Mesendoderm (in vitro differentiated cells): ENCODE measurements around the gene CERKL.

ENCODE experiments used
- DNase-seq: peaks from one replicate; pipeline ENCODE4 v3.0.0; 2013
- H2AK5ac ChIP-seq: 2 replicates; pipeline ENCODE4 v1.6.1; 2013; ENCODE audit warnings: low read length, inconsistent platforms
- H2BK120ac ChIP-seq: 2 replicates; pipeline ENCODE4 v1.6.1; 2013; ENCODE audit warnings: low read depth, mild to moderate bottlenecking, low read length, moderate library complexity, mixed read lengths
- H2BK15ac ChIP-seq: replicated peaks from 2 replicates; pipeline ENCODE4 v1.6.1; 2013; ENCODE audit warnings: low read depth, mild to moderate bottlenecking, moderate library complexity
- H2BK5ac ChIP-seq: 2 replicates; pipeline ENCODE4 v1.6.1; 2013; ENCODE audit warnings: low read length, inconsistent platforms
- H3K18ac ChIP-seq: 2 replicates; pipeline ENCODE4 v1.6.1; 2013; ENCODE audit warnings: mild to moderate bottlenecking, low read length, mixed read lengths
- H3K23ac ChIP-seq: one replicate; pipeline ENCODE4 v1.6.1; 2013; ENCODE audit warnings: low read length
- H3K27ac ChIP-seq: 2 replicates; pipeline ENCODE4 v1.5.1; 2013; ENCODE audit warnings: low read depth, mild to moderate bottlenecking, inconsistent platforms, low read length, moderate library complexity
- H3K27me3 ChIP-seq: 2 replicates; pipeline ENCODE4 v1.6.1; 2013; ENCODE audit warnings: low read length, control low read depth, mild to moderate bottlenecking, inconsistent platforms; ENCODE audit not compliant: insufficient read depth, poor library complexity
- H3K36me3 ChIP-seq: 2 replicates; pipeline ENCODE4 v1.6.1; 2013; ENCODE audit warnings: low read length, inconsistent platforms; ENCODE audit not compliant: control insufficient read depth, insufficient read depth
- H3K4ac ChIP-seq: one replicate; pipeline ENCODE4 v1.6.1; 2013; ENCODE audit warnings: low read depth, mild to moderate bottlenecking, low read length, moderate library complexity
- H3K4me1 ChIP-seq: 2 replicates; pipeline ENCODE4 v1.6.1; 2013; ENCODE audit warnings: low read depth, low read length, inconsistent platforms; ENCODE audit not compliant: control insufficient read depth
- H3K4me2 ChIP-seq: 2 replicates; pipeline ENCODE4 v1.6.1; 2013; ENCODE audit warnings: low read length
- H3K4me3 ChIP-seq: 2 replicates; pipeline ENCODE4 v1.5.1; 2013; ENCODE audit warnings: mild to moderate bottlenecking, low read length
- H3K56ac ChIP-seq: one replicate; pipeline ENCODE4 v1.6.1; 2013; ENCODE audit warnings: low read length
- H3K79me1 ChIP-seq: 2 replicates; pipeline ENCODE4 v1.6.1; 2013; ENCODE audit warnings: low read length, inconsistent platforms
- H3K79me2 ChIP-seq: 2 replicates; pipeline ENCODE4 v1.6.1; 2013; ENCODE audit warnings: mild to moderate bottlenecking, low read length; ENCODE audit not compliant: control insufficient read depth, insufficient read depth
- H3K9ac ChIP-seq: 2 replicates; pipeline ENCODE4 v1.6.1; 2013; ENCODE audit warnings: low read length, inconsistent platforms
- H4K5ac ChIP-seq: one replicate; pipeline ENCODE4 v1.6.1; 2013; ENCODE audit warnings: low read length
- H4K8ac ChIP-seq: one replicate; pipeline ENCODE4 v1.6.1; 2013; ENCODE audit warnings: low read depth, mild to moderate bottlenecking, control low read depth, low read length, moderate library complexity
- WGBS: extraction: QIAGEN DNeasy Blood & Tissue Kit; methylation state at CpG from one replicate; pipeline ENCODE4 v1.1.7; 2013; ENCODE audit warnings: low lambda C conversion rate, missing lambda C conversion rate; ENCODE audit not compliant: insufficient coverage; ENCODE audit errors: extremely low coverage; 5-methylcytosine and 5-hydroxymethylcytosine counted together

Gene CERKL

GRCh38 chr2:181619516-181619915 is 37.4 kb downstream of the CERKL start:
- Histone ChIP-seq H4K8ac (no peak overlapping the region), H3K79me2 (no peaks in the 10 kb centered on the region), H4K5ac (no peak overlapping the region), H2BK5ac (no peak overlapping the region), H3K4ac (no peak overlapping the region), H3K36me3 (no peaks in the 10 kb centered on the region), H3K18ac (no peak overlapping the region), H3K56ac (no peak overlapping the region), H3K9ac (no peak overlapping the region), H3K23ac (no peak overlapping the region), H3K27ac (no peak overlapping the region), H3K4me3 (no peak overlapping the region), H2BK15ac (no peak overlapping the region), H3K4me1 (no peaks in the 10 kb centered on the region), H3K79me1 (no peaks in the 10 kb centered on the region), H2AK5ac (no peak overlapping the region), H2BK120ac (no peak overlapping the region), H3K4me2 (no peak overlapping the region), H3K27me3 (no peaks in the 10 kb centered on the region)
- no CpG with 5 or more reads among the region's 2 CpGs for WGBS
- no peak for DNase-seq

GRCh38 chr2:181616715-181617114 is 40.2 kb downstream of the CERKL start:
- Histone ChIP-seq H3K4me3 (no peak overlapping the region), H2BK120ac (no peak overlapping the region), H3K23ac (no peak overlapping the region), H2BK15ac (no peak overlapping the region), H3K79me2 (no peaks in the 10 kb centered on the region), H2BK5ac (no peak overlapping the region), H3K56ac (no peak overlapping the region), H4K8ac (no peak overlapping the region), H3K18ac (no peak overlapping the region), H3K9ac (no peak overlapping the region), H3K4me1 (no peaks in the 10 kb centered on the region), H4K5ac (no peak overlapping the region), H3K27ac (no peak overlapping the region), H3K36me3 (no peaks in the 10 kb centered on the region), H3K4me2 (no peak overlapping the region), H3K27me3 (no peaks in the 10 kb centered on the region), H3K79me1 (no peaks in the 10 kb centered on the region), H2AK5ac (no peak overlapping the region), H3K4ac (no peak overlapping the region)
- DNase-seq, result no peak
- WGBS, result no CpG with 5 or more reads among the region's 1 CpG

GRCh38 chr2:181614874-181615638 is 41.8 kb downstream of the CERKL start:
- Histone ChIP-seq H3K27me3 (no peaks in the 10 kb centered on the region), H3K9ac (no peak overlapping the region), H4K8ac (no peak overlapping the region), H2BK5ac (no peak overlapping the region), H2AK5ac (no peak overlapping the region), H3K56ac (no peak overlapping the region), H4K5ac (no peak overlapping the region), H2BK120ac (no peak overlapping the region), H3K18ac (no peak overlapping the region), H3K4ac (no peak overlapping the region), H2BK15ac (no peak overlapping the region), H3K79me1 (no peaks in the 10 kb centered on the region), H3K27ac (no peak overlapping the region), H3K79me2 (no peaks in the 10 kb centered on the region), H3K4me3 (no peak overlapping the region), H3K4me1 (no peaks in the 10 kb centered on the region), H3K23ac (no peak overlapping the region), H3K4me2 (no peak overlapping the region), H3K36me3 (no peaks in the 10 kb centered on the region)
- no CpG with 5 or more reads among the region's 7 CpGs for WGBS
- no peak for DNase-seq

GRCh38 chr2:181613241-181613640 is 43.7 kb downstream of the CERKL start:
- Histone ChIP-seq H3K79me1 (no peaks in the 10 kb centered on the region), H3K56ac (no peak overlapping the region), H3K4ac (no peak overlapping the region), H3K18ac (no peak overlapping the region), H4K8ac (no peak overlapping the region), H2BK120ac (no peak overlapping the region), H3K4me3 (no peak overlapping the region), H3K36me3 (no peaks in the 10 kb centered on the region), H3K27ac (no peak overlapping the region), H3K4me1 (no peaks in the 10 kb centered on the region), H3K23ac (no peak overlapping the region), H2BK15ac (no peak overlapping the region), H3K27me3 (no peaks in the 10 kb centered on the region), H2AK5ac (no peak overlapping the region), H4K5ac (no peak overlapping the region), H3K4me2 (no peak overlapping the region), H3K79me2 (no peaks in the 10 kb centered on the region), H3K9ac (no peak overlapping the region), H2BK5ac (no peak overlapping the region)
- peak; percentile 9 for DNase-seq
- no CpG with 5 or more reads among the region's 2 CpGs for WGBS

GRCh38 chr2:181607629-181608590 is 49.0 kb downstream of the CERKL start:
- no peak overlapping the region for H3K4me2 ChIP-seq
- H3K56ac ChIP-seq, result no peak overlapping the region
- H3K18ac ChIP-seq, result no peak overlapping the region
- no peaks in the 10 kb centered on the region for H3K79me1 ChIP-seq
- no CpG with 5 or more reads among the region's 4 CpGs for WGBS
- no peak overlapping the region for H3K9ac ChIP-seq
- H4K5ac ChIP-seq, result no peak overlapping the region
- H3K23ac ChIP-seq, result no peak overlapping the region
- no peak overlapping the region for H4K8ac ChIP-seq
- no peaks in the 10 kb centered on the region for H3K27me3 ChIP-seq
- no peak overlapping the region for H2BK5ac ChIP-seq
- no peaks in the 10 kb centered on the region for H3K79me2 ChIP-seq
- H3K4me1 ChIP-seq, result no peaks in the 10 kb centered on the region
- H3K4me3 ChIP-seq, result no peak overlapping the region
- no peak overlapping the region for H3K4ac ChIP-seq
- H3K27ac ChIP-seq, result no peak overlapping the region
- H2BK15ac ChIP-seq, result no peak overlapping the region
- H2BK120ac ChIP-seq, result no peak overlapping the region
- no peak for DNase-seq
- no peaks in the 10 kb centered on the region for H3K36me3 ChIP-seq
- H2AK5ac ChIP-seq, result no peak overlapping the region
